GM12892 (cell line): ENCODE results near the gene DIMT1.

Experiments
- DNase-seq: peaks from one replicate; pipeline ENCODE4 v3.0.0; 2011; ENCODE audit not compliant: insufficient read length
- FAIRE-seq: peaks from 2 replicates; lab custom pipeline; 2011; peaks lifted over from hg19 to GRCh38; lab: Jason Lieb, UNC
- POLR2A ChIP-seq: IDR thresholded peaks from 2 replicates; pipeline ENCODE4 v1.6.1; 2011; ENCODE audit warnings: low read depth, low read length, control low read depth
- POLR2AphosphoS5 ChIP-seq: IDR thresholded peaks from 2 replicates; pipeline ENCODE4 v1.6.1; 2011; ENCODE audit warnings: low read depth, low read length, control low read depth
- TAF1 ChIP-seq: IDR thresholded peaks from 2 replicates; pipeline ENCODE4 v1.6.1; 2011; ENCODE audit warnings: low read depth, mild to moderate bottlenecking, control low read depth, low read length, borderline replicate concordance

Gene DIMT1

DNA sequence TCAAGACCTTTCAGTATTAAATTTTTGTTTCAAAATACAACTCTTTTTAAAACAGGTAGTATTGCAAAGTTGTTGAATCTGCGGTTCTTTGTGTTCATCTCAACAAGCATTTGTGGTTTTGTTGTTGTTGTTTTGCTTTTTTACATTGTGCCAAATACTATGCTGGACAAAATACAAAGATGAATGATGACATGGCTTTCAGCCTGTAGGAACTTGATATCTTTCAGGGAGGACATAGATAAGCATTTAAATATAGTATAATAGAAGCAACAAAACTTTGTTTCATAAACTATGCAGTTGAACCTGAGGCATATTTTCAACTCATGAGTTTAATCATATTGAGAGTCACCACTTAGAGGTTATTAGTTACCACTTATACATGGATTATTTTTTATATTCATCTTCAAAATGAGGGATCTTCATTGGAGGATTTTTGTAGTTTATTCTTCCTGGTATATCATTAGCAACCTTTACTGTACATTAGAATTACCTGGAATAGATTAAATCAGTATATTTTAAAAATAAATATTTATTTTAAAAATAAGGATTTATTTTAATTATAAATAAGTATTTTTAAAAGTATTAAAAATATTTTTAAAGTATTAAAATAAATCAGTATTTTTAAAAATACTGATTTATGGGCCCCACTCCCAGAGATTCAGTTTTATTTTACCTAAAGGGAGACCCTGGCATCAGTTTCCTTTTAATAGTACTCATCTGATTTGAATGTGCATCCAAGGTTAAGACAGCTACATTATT lies 54.8 kb downstream of the DIMT1 start:
- no peak for FAIRE-seq
- no peak for DNase-seq
- TF ChIP-seq POLR2A (no peak), TAF1 (no peak), POLR2AphosphoS5 (no peak)

DNA sequence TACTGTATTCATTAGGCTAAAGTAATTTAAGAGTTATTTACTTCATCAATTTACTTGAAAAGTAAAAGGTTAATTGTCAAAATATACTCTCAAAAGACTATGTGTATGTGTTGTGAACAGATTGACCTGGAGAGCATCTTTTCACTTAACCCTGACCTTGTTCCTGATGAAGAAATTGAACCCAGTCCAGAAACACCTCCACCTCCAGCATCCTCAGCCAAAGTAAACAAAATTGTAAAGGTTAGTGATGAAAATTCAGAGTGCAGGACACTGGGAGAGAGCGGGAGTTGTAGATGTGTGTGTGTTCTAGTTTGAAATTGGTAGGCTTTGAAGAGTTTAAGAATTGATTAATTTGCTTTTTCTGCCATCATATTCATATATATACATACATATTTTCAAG lies 55.8 kb downstream of the DIMT1 start:
- TF ChIP-seq POLR2A (no peak), POLR2AphosphoS5 (no peak), TAF1 (no peak)
- DNase-seq = no peak
- FAIRE-seq = no peak

DNA sequence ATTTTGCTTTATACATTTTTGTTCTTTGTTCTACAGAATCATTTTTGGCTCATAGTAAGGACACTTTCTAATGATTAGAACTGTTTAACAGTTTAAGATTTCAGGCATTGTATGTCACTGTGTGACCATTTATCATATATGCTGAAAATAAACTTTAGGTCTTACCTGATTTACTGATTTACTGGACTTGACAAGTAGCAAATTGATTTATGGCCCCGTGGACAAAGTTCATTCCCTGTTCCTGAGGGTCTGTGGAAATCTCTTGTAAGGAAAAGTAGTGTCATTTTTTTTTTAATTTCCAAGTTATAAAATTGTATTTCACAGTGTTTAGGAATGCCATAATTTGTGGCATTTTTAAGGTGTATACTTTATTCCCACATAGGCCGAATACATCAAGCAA lies 57.0 kb downstream of the DIMT1 start:
- no peak for FAIRE-seq
- no peak for DNase-seq
- no peak for TF ChIP-seq TAF1
- TF ChIP-seq POLR2AphosphoS5 = no peak

DNA sequence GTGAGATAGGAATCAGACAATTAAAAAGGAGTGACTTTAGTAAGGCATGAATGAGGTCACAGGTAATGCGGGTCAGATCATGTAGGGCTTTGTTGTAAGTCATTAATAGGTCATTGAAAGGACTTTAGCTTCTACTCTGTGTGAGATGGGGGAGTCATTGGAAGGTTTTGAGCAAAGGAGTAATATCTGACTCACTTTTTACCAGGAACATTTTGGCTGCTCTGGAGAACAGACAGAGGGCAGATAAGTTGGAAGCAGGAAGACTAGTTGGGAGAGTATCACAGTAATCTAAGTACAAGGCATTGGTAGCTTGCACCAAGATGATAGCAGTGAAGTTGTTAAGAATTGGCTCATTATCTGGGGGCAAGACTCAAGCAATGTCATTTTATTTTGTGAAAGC lies 60.3 kb downstream of the DIMT1 start:
- no peak for FAIRE-seq
- DNase-seq = no peak

DNA sequence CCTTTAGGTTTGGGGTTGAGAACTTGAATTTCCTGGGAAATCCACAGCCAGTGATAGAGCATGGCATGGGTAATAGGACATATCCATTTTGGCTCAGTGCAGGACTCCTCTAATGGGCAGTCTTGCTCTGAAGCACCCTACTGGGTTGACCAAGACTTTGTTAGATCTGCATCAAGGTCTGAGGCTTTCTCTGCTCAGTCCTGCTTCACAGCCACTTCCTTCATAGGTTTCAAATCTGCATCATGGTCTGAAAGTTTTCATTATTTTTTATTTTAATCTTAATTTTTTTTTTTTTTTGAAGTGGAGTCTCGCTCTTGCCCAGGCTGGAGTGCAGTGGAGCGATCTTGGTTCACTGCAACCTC lies 61.2 kb downstream of the DIMT1 start:
- FAIRE-seq = peak; percentile 79
- DNase-seq = no peak
- TF ChIP-seq POLR2A = no peak
- no peak for TF ChIP-seq TAF1
- no peak for TF ChIP-seq POLR2AphosphoS5

More for the DNA sequence above, 60.3 kb downstream of the DIMT1 start:
- TF ChIP-seq TAF1 (no peak), POLR2A (no peak), POLR2AphosphoS5 (no peak)

DNA sequence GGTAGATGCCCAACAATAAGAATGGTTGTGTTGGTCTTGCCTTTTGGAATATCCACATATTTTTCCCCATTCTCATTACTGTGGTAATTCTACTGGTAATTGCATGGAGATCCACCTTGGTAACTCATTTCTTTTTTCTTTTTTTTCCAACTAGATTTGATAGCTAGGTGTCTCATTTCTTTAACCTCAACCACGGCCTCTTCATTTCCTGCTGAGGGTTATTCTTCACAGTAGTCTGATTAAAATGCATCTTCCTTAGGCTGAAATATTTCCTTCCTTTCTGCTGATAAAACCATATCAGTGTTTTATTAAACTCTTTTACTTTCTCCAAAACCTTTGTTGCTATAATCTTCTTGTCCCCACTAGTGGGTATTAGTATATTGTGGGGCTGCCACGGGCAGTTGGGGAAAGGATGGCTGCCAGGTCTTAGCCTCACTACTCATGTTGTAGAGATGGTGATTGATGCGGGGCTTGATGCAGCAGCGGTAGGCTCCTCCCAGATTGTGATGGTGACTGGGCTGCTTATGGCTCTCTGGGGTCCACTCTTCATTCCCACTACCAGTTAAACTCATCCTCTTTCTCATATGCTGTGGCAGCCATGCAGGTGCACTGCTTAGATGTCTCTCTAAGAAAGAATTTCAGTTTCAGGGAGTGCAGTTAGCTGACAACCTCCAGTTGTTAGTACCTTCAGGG lies 61.8 kb downstream of the DIMT1 start:
- TF ChIP-seq TAF1 = no peak
- TF ChIP-seq POLR2A = no peak
- no peak for TF ChIP-seq POLR2AphosphoS5
- DNase-seq (no peak), FAIRE-seq (no peak)

DNA sequence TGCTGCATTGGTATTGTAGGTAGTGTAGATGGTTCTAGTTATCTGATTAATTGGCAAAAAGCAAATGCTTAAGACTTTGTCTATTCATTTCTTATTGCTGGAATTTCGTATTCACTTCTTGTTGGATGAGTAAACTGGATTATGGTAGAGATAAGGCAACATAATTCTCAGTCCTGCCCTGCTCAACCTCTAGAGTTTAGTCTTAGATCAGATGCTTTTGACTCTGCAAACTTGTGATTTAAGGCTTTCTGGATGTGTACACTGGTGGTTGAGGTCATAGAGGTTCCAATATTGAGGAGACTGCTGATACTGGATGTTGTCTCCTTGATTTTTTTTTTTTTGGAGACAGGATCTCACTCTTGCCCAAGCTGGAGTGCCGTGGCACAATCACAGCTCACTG lies 62.7 kb downstream of the DIMT1 start:
- DNase-seq = no peak
- TF ChIP-seq TAF1 (no peak), POLR2AphosphoS5 (no peak), POLR2A (no peak)
- no peak for FAIRE-seq

DNA sequence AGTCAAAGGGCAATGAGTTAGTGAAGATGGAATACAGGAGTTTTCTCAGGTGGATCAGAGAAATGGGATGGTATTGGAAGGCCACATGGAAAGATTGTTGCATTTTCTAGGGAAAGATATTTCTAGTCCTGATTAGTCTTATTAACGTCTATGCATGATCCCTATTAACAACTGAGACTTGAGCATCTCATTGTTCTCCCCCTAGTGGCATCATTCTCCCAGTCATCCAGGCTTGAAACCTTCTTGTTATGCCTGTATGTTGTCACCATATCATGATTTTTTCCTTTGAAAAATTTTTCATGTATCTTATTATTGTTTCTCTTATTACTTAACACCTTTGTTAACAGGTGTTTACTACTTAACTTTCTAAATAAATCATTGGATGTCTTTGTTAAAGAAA lies 63.3 kb downstream of the DIMT1 start:
- DNase-seq (no peak), FAIRE-seq (peak; percentile 50)
- TF ChIP-seq POLR2AphosphoS5 (no peak), POLR2A (no peak), TAF1 (no peak)
